ENCODE measurements around the gene ZNF444.

ZNF444 gene

GRCh38 chr19:56107626-56108351, 33.3 kb upstream of the ZNF444 start:
- peak; percentile 72 for DNase-seq (ENCODE audit: low spot score)

DNA sequence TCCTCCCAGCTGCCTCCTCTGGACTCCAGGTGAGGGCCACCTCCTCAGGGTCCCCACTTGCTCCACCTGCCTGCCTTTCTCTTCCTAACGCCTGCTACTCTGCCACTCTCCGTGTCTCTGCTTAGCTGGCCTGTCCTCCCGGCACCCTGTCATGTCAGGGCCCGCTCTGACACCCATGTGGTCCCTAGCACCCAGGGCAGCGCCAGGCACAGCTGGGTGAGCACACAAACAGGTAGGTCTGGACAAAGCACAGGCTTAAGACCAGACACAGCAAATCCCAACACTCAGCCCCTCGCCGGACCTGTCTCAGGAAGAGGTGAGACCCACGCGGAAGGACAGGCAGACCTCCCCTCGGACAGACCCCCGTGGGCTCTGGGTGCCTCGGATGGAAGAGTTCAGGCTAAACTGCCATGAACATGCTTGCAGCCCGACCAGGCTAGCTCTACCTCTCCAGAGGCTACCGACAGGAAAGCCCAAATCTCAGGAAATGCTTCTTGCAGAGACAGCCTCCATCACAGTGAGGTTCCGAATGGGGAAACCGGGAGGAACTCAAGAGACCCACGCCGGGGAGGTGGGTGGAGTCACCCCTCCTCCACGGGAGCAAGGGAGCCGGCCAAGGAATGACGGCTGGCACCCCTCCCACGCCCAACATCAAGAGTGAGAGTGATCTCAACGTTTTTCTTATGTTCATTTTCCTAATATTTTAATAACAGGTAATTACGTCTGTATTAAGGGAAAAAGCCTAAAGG, 32.5 kb upstream of the ZNF444 start:
- no peak for DNase-seq (ENCODE audit: low spot score)

DNA sequence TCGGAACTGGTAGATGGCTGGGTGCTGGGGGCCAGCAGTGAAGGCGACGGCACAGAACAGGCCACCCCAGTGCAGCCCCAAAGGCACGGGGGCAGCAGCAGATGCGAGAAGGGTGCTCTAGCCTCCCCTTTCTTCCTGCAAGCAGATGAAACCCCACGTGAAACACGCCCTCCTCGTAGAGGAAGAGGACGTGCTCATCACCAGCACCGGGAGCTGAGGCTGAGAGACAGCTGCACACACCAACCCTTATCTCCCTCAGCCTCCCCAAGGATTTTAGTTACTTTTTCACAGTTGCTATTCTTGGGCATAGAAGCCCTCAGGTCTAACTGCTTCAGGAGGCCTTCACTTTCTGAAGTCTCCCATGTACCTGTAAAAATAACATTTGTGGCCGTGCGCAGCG, 31.9 kb upstream of the ZNF444 start:
- no peak for DNase-seq (ENCODE audit: low spot score)

DNA sequence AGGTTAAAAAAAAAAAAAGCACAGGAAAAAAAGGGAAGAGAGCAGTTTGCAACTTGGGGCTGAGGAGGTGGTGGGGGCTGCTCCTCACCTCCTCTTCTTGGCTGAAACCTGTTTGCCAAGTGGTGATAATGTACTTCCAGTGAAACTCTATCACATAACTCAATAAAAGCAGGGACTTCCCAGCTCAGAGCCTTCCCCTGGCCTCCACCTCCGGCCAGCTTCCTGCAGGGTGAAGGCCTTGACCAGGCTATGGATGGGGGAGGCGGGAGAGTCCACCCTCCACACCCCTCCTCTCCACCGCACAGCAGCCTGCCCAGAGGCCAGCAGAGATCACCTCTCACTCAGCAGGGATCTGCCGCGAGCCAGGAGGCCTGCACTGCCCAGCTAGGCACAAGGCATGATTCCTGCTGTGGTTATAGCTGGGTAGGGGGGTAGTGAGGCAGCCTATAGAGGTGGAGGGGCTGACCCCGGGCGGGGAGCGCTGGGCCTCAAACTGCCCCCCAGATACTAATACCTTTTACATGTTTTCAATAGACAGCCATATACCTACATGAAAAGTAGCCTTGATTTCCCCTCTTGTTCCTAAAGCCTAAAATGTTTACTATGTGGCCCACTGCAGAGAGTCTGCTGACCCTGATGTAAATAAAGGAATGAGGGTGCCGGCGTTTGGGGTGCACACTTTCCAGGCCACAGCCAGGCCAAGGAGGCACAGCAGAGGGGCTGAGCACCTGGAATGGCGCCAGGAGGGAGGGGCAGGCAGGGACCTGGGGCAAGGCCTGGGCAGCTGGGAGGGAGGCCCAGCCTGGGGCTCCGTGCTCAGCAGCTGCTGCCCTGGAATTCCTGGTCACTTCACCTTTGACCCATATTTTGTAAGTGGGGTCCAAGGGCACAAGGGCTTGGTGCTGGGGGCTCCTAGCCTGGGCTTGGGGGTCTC, 30.3 kb upstream of the ZNF444 start:
- DNase-seq (ENCODE audit: low spot score) = no peak

DNA sequence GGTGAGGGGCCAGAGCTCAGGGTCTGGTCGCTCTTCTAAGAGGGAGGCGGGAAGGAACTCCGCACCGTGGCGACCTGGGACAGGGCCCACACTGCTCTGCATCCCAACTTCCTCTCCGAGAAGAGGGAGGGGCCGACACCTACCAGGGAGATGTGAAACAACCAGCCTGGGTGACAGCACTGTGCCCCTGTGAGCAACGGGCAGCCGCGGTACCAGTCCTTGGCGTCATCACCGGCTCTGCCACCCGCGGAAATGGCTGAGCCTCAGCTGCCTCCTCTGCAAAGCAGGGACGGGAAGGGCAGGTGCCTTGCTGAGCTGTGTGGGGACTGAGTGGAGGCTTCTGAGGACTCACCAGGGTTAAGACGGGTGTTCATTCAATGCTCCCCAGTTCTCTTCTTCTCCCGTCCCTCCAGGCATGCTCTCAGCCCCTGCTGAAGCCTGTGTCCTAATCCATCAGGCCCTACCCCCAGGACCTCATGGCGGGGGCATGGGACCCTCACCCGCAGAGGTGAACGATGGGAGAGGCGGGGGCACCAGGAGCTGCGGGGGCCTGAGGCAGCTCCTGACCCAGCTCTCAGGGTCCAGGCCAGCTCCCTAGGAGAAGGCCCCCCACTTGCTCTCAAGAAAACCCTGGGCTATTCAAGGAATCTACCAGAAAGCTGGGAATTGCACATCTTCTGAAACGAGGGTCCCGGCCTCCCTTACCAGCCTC, 29.3 kb upstream of the ZNF444 start:
- DNase-seq (ENCODE audit: low spot score) = no peak

GRCh38 chr19:56112313-56112709, 28.8 kb upstream of the ZNF444 start:
- DNase-seq (ENCODE audit: low spot score) = no peak

- no peak for DNase-seq (ENCODE audit: low spot score)
These were observed 27.9 kb upstream of the ZNF444 start for GRCh38 chr19:56113074-56113632.

DNA sequence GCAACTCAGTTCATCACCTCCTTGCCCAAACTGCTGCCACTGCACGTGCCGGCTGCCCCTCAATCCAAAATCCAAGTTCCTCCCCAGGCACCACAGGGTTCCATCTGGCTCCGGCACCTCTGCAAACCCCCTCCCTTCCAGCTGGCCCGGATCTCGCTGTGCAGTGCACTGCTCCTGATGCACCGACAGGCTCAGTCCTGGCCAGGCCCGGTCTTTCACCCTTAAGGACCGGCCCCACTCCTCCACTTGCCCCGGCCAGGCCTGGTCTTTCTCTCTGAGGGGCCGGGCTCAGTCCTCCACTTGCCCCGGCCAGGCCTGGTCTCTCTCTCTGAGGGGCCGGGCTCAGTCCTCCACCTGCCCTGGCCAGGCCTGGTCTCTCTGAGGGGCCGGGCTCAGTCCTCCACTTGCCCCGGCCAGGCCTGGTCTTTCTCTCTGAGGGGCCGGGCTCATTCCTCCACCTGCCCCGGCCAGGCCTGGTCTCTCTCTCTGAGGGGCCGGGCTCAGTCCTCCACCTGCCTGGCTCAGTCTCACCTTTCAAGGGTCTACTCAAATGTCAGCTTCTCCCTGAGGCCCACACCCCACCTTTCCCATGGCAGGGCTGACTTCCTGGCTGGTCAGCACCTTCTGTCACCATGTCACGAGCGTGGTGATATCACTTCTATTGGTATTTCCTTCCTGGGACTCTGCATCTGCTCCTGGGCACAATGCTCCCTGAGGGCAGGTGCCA, 26.9 kb upstream of the ZNF444 start:
- DNase-seq (ENCODE audit: low spot score) = no peak

GRCh38 chr19:56114778-56115110, 26.3 kb upstream of the ZNF444 start:
- DNase-seq (ENCODE audit: low spot score) = no peak

DNA sequence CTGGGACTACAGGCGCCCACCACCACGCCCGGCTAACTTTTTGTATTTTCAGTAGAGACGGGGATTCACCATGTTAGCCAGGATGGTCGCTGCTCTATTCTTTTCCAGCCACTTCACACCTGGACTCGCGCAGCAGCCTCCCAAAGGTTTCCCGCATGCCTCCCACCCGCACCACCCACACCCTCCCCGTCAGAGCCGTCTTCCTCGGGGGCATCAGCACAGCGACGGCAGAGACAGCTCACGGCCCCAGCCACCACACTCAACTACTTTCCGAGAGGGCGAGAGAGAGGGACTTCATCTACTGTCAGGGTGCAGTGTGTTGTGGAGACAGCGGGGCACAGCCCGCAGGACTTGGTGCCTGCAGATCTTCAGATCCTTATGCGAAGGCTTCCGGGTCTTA, 25.6 kb upstream of the ZNF444 start:
- no peak for DNase-seq (ENCODE audit: low spot score)

DNA sequence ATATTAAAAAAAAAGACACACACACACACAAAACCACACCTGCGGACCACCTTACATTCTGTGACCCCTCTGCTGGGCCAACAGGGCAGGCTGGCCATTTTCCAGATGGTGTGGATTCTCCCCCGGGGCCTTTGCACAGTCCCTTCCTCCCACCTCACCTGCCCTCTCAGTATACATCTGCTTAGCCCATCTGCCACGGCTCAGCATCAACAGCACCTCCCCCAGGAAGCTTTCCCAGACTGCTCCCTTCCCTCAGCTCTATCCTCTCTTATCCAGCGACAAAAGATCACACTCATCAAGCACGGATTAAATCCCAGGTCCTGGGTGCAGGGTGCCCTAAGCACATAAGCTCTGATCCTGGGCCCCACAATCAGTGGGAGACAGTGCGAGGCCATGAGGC, 24.5 kb upstream of the ZNF444 start:
- peak; percentile 69 for DNase-seq (ENCODE audit: low spot score)

- DNase-seq (ENCODE audit: low spot score) = no peak
These were observed 23.7 kb upstream of the ZNF444 start for GRCh38 chr19:56117376-56117884.

DNA sequence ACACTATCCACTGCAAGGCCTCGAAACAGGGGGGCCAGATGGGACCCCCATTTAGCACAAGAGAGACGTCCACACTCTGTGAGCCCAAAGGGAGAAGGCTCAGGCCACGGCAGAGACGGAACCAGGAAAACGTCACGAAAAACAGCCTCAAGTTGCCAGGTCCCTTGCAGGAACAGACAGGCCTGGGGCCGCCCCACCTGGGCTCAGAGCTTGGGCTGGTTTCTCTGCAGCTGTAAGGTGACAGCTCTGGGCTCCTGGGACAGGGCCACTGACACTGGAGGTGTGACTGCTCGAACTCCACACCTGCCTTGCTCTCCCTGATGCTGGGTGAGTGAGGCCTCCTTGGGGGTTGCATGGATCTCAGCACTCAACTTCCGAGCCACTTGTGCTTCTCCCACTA, 23.2 kb upstream of the ZNF444 start:
- DNase-seq (ENCODE audit: low spot score) = no peak

- no peak for DNase-seq (ENCODE audit: low spot score)
These were observed 22.2 kb upstream of the ZNF444 start for GRCh38 chr19:56118666-56119581.

DNA sequence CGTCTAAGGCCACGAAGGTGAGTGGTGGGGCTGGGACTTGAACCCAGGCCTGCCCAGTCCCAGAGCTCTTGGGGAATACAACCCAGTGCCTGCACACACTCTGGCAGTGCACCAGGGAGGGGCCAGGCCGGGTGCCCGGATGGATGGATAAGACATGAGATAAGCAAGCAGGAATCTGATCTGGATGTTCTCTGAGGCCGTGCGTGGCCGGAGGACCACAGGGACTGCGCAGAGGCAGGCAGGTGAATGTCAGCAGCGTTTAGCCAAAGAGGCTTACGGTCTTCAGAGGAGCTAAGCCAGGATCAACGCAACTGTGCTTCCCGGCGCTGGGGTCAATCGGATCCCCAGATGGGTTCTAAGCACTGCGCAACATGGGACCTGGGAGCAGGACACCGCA, 21.5 kb upstream of the ZNF444 start:
- peak; percentile 62 for DNase-seq (ENCODE audit: low spot score)

- DNase-seq (ENCODE audit: low spot score) = no peak
These were observed 21.1 kb upstream of the ZNF444 start for GRCh38 chr19:56120002-56120370.

- DNase-seq (ENCODE audit: low spot score) = peak; percentile 96
These were observed 20.5 kb upstream of the ZNF444 start for GRCh38 chr19:56120371-56121179.

DNA sequence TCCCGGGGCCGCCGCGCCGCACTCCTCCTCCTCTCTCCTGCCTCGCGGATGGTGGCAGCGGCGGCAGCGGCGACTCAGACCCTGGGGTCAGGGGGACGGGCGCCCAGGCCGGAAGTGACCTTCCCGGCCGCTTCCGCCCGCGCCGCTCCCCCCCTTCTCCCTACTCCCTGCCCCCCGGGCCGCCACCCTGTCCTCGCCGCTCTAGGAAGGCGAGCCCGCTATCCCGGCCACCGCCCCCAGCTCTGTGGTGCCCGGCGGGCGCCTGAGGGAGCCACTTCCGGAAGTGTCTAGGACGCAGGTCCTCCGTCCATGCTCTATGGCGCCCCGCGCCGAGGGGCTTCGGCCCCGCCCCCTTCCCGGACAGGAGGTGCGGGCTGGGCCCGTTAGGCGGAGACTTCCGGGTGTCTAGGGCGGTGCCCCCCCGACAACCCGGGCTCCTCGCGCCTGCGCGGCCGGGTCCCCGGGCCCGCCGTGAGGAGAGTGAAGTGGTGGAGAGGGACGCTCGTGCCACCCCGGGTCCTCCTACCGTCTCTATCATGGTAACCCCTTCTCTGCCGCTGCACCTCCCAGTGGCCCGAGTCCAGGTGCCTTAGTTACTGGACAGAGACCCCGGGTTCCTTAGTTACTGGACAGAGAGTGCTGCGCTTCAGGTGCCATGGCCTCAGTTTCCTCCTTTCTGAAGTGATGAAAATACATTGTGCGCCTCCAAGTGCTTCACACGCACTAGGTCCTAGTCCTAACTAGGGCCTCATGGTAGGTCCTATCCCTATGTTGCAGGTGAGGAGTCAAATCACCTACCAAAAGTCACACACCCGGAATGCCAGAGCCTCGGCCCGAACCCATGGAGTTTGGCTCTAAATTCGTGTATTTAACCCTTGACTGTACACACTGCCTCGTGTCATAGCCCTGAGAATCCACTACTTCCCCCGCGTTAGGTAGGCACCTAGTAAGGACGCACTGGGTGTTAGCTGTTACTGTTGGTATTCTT, 19.6 kb upstream of the ZNF444 start, which contains the start of gene ZNF787:
TSS of gene ZNF787 (minus strand) at position 116 of the 988 bp plus-strand sequence. CDS start 18,078 bp downstream, outside the sequence.
- DNase-seq (ENCODE audit: low spot score) = peak; percentile 99
